WTC11 (cell line): ENCODE measurements around the gene TNS3. TPM values are rescaled to one million over a fixed set of nuclear protein-coding genes. Genes with fewer than 3 reads are reported as not detected.

Experiments used
- ATAC-seq: fragments of 200-7000 bp; cut with Tn5 transposase; 2 replicates; pipeline ENCODE4 v1.10.0; 2021; ENCODE audit warnings: mild to moderate bottlenecking, moderate library complexity
- CTCF ChIA-PET: fragments of 300-600 bp; sonication (Branson Sonifier 250); formaldehyde crosslinking; loops from one replicate; lab custom pipeline; 2021; ENCODE audit warnings: antibody characterized with exemption; lab: Charles Lee
- POLR2A ChIA-PET: fragments of 350-600 bp; sonication (Branson Sonifier 250); formaldehyde crosslinking; loops from one replicate; lab custom pipeline; 2021; ENCODE audit warnings: antibody characterized with exemption; lab: Charles Lee
- DNase-seq: peaks from one replicate; pipeline ENCODE4 v3.0.0; 2021; ENCODE audit warnings: low spot score
- H3K27ac Mint-ChIP-seq: 2 replicates; pipeline ENCODE4 v1.8.0; 2021; ENCODE audit warnings: mixed read lengths
- H3K27me3 Mint-ChIP-seq: 2 replicates; pipeline ENCODE4 v1.8.0; 2021; ENCODE audit warnings: low read depth, mild to moderate bottlenecking, moderate library complexity, mixed read lengths
- H3K36me3 Mint-ChIP-seq: 2 replicates; pipeline ENCODE4 v1.8.0; 2021; ENCODE audit warnings: mixed read lengths
- H3K4me1 Mint-ChIP-seq: 2 replicates; pipeline ENCODE4 v1.8.0; 2022; ENCODE audit warnings: mixed read lengths
- H3K4me3 Mint-ChIP-seq: 2 replicates; pipeline ENCODE4 v1.8.0; 2021; ENCODE audit warnings: mild to moderate bottlenecking, moderate library complexity, mixed read lengths
- H3K9me3 Mint-ChIP-seq: 2 replicates; pipeline ENCODE4 v1.8.0; 2021; ENCODE audit warnings: mixed read lengths
- ELF4 ChIP-seq: sonication (generic); formaldehyde crosslinking; IDR thresholded peaks from 2 replicates; pipeline ENCODE4 v1.8.1; 2022; ENCODE audit warnings: low read depth, mild to moderate bottlenecking, moderate library complexity, missing genetic modification reagents
- EMX1 ChIP-seq: fragments of 250-450 bp; sonication (Bioruptor Pico); IDR thresholded peaks from 2 replicates; pipeline ENCODE4 v1.8.0; 2021; ENCODE audit warnings: mild to moderate bottlenecking
- HMGA2 ChIP-seq: fragments of 250-450 bp; sonication (Bioruptor Pico); IDR thresholded peaks from 2 replicates; pipeline ENCODE4 v1.4.0; 2021; ENCODE audit warnings: mild to moderate bottlenecking, moderate library complexity
- NR2C2 ChIP-seq: sonication (generic); formaldehyde crosslinking; IDR thresholded peaks from 2 replicates; pipeline ENCODE4 v1.8.0; 2022; ENCODE audit warnings: mild to moderate bottlenecking, missing genetic modification reagents
- OVOL2 ChIP-seq: fragments of 250-450 bp; sonication (Bioruptor Pico); IDR thresholded peaks from 2 replicates; pipeline ENCODE4 v1.9.0; 2021; ENCODE audit warnings: mild to moderate bottlenecking, borderline replicate concordance
- SOX15 ChIP-seq: fragments of 250-450 bp; sonication (Bioruptor Pico); IDR thresholded peaks from 2 replicates; pipeline ENCODE4 v1.9.0; 2021; ENCODE audit warnings: mild to moderate bottlenecking
- TEAD4 ChIP-seq: sonication (generic); formaldehyde crosslinking; IDR thresholded peaks from 2 replicates; pipeline ENCODE4 v1.8.0; 2022; ENCODE audit warnings: mild to moderate bottlenecking, missing genetic modification reagents
- ZNF138 ChIP-seq: sonication (generic); formaldehyde crosslinking; conservative IDR thresholded peaks from 2 replicates; pipeline ENCODE4 v1.8.1; 2022; ENCODE audit warnings: mild to moderate bottlenecking, moderate library complexity, missing genetic modification reagents
- ZNF263 ChIP-seq: sonication (generic); formaldehyde crosslinking; IDR thresholded peaks from 2 replicates; pipeline ENCODE4 v1.8.1; 2022; ENCODE audit warnings: low read depth, mild to moderate bottlenecking, moderate library complexity, missing genetic modification reagents
- ZNF423 ChIP-seq: fragments of 250-450 bp; sonication (Bioruptor Pico); IDR thresholded peaks from 2 replicates; pipeline ENCODE4 v2.1.2; 2022; ENCODE audit warnings: mild to moderate bottlenecking, moderate library complexity
- total RNA-seq: library from RNA; stranded (reverse); gene quantifications from 3 replicates; pipeline ENCODE4 v1.2.3, GENCODE V29; 2021
- TF ChIP-seq, protein P1 (sequence below): sonication (generic); formaldehyde crosslinking; IDR thresholded peaks from 2 replicates; pipeline ENCODE4 v1.8.1; 2022; ENCODE audit warnings: low read depth, missing genetic modification reagents, borderline replicate concordance
- TF ChIP-seq, protein P2 (sequence below): sonication (generic); formaldehyde crosslinking; IDR thresholded peaks from 2 replicates; pipeline ENCODE4 v1.8.0; 2023; ENCODE audit warnings: mild to moderate bottlenecking, missing genetic modification reagents
- TF ChIP-seq, protein P3 (sequence below): sonication (generic); formaldehyde crosslinking; IDR thresholded peaks from 2 replicates; pipeline ENCODE4 v1.8.1; 2022; ENCODE audit warnings: mild to moderate bottlenecking, missing genetic modification reagents, moderate library complexity, borderline replicate concordance
- TF ChIP-seq, protein P4 (sequence below): sonication (generic); formaldehyde crosslinking; IDR thresholded peaks from 2 replicates; pipeline ENCODE4 v1.8.1; 2023; ENCODE audit warnings: mild to moderate bottlenecking, missing genetic modification reagents, moderate library complexity
- TF ChIP-seq, protein P5 (sequence below): fragments of 200-600 bp; IDR thresholded peaks from 2 replicates; pipeline ENCODE4 v1.8.0; 2022; ENCODE audit warnings: antibody characterized with exemption
- TF ChIP-seq, protein P6 (sequence below): sonication (generic); formaldehyde crosslinking; IDR thresholded peaks from 2 replicates; pipeline ENCODE4 v1.8.1; 2023; ENCODE audit warnings: mild to moderate bottlenecking, missing genetic modification reagents, moderate library complexity

Gene TNS3
- total RNA-seq, 1 experiment from 2014 or later, result 37.7 TPM

DNA sequence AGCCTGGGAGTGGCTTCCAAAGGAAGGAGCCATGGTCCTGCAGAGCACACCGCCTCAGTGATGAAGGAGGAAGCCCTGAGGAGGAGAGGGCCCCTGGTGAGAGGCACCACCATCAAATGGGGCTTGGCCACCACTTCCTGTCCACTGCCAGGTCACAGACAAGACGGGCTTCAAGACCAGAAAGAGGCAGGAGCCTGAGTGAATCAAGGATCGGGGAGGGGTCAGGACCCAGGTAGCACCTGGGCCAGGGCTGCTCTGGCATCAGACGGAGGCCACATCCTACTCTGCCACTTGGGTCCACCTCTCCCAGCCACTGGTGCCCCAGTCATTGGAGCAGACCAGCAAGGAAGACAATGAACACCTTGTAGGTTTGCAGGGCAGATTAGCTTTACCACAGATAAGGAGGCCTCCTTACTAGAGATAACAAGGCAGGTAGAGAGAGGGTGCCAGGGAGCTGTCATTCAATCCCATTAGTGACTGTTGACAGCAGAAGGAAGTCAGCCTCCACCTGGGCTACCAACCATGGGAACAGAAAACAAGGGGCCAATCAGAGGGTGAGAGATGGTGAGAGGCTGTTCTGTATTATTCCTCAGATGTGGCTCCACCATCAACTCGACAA is 143.4 kb downstream of the TNS3 start (continued):
- TF ChIP-seq, protein P1, sequence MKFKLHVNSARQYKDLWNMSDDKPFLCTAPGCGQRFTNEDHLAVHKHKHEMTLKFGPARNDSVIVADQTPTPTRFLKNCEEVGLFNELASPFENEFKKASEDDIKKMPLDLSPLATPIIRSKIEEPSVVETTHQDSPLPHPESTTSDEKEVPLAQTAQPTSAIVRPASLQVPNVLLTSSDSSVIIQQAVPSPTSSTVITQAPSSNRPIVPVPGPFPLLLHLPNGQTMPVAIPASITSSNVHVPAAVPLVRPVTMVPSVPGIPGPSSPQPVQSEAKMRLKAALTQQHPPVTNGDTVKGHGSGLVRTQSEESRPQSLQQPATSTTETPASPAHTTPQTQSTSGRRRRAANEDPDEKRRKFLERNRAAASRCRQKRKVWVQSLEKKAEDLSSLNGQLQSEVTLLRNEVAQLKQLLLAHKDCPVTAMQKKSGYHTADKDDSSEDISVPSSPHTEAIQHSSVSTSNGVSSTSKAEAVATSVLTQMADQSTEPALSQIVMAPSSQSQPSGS (CRISPR knock-in tag), result no peak
- TF ChIP-seq, protein P2, sequence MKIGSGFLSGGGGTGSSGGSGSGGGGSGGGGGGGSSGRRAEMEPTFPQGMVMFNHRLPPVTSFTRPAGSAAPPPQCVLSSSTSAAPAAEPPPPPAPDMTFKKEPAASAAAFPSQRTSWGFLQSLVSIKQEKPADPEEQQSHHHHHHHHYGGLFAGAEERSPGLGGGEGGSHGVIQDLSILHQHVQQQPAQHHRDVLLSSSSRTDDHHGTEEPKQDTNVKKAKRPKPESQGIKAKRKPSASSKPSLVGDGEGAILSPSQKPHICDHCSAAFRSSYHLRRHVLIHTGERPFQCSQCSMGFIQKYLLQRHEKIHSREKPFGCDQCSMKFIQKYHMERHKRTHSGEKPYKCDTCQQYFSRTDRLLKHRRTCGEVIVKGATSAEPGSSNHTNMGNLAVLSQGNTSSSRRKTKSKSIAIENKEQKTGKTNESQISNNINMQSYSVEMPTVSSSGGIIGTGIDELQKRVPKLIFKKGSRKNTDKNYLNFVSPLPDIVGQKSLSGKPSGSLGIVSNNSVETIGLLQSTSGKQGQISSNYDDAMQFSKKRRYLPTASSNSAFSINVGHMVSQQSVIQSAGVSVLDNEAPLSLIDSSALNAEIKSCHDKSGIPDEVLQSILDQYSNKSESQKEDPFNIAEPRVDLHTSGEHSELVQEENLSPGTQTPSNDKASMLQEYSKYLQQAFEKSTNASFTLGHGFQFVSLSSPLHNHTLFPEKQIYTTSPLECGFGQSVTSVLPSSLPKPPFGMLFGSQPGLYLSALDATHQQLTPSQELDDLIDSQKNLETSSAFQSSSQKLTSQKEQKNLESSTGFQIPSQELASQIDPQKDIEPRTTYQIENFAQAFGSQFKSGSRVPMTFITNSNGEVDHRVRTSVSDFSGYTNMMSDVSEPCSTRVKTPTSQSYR, result no peak
- TF ChIP-seq NR2C2 (CRISPR knock-in tag) (no peak), ZNF423 (CRISPR knock-in tag) (no peak), OVOL2 (no peak)
- TF ChIP-seq, protein P3, sequence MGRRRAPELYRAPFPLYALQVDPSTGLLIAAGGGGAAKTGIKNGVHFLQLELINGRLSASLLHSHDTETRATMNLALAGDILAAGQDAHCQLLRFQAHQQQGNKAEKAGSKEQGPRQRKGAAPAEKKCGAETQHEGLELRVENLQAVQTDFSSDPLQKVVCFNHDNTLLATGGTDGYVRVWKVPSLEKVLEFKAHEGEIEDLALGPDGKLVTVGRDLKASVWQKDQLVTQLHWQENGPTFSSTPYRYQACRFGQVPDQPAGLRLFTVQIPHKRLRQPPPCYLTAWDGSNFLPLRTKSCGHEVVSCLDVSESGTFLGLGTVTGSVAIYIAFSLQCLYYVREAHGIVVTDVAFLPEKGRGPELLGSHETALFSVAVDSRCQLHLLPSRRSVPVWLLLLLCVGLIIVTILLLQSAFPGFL (CRISPR knock-in tag), result no peak
- TF ChIP-seq, protein P4, sequence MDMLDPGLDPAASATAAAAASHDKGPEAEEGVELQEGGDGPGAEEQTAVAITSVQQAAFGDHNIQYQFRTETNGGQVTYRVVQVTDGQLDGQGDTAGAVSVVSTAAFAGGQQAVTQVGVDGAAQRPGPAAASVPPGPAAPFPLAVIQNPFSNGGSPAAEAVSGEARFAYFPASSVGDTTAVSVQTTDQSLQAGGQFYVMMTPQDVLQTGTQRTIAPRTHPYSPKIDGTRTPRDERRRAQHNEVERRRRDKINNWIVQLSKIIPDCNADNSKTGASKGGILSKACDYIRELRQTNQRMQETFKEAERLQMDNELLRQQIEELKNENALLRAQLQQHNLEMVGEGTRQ, result no peak
- TF ChIP-seq, all 79 proteins: peak for 0

DNA sequence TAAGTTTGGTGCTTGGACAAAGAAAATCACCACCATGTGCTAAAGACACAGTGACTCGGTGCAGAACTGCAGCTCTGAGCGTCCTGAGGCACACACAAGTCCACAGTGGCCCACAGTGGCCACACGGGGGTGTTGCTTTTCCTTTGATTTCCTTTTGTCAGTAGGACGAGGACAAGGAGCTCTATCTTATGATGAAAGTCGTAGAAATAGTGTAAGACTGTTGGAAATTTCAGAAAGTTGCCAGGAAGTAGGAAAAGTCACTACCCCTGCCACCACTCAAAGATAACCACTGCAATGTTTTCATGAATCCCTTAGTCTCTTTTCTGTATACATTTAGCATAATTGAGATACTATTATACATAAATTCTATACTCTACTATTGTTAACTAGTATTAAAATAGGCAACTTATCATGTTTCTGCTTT is 146.0 kb downstream of the TNS3 start:
- no peak for TF ChIP-seq NR2C2 (CRISPR knock-in tag)
- no peak for TF ChIP-seq SOX15
- TF ChIP-seq, protein P5, sequence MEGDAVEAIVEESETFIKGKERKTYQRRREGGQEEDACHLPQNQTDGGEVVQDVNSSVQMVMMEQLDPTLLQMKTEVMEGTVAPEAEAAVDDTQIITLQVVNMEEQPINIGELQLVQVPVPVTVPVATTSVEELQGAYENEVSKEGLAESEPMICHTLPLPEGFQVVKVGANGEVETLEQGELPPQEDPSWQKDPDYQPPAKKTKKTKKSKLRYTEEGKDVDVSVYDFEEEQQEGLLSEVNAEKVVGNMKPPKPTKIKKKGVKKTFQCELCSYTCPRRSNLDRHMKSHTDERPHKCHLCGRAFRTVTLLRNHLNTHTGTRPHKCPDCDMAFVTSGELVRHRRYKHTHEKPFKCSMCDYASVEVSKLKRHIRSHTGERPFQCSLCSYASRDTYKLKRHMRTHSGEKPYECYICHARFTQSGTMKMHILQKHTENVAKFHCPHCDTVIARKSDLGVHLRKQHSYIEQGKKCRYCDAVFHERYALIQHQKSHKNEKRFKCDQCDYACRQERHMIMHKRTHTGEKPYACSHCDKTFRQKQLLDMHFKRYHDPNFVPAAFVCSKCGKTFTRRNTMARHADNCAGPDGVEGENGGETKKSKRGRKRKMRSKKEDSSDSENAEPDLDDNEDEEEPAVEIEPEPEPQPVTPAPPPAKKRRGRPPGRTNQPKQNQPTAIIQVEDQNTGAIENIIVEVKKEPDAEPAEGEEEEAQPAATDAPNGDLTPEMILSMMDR, result 0 out of 2 replicates have a peak, but pooled peaks have one; percentile 25
- CTCF ChIA-PET, result interaction anchor here (0.6 to 4.5 kb wide), 42 partner anchors 9 to 386 kb away, joined by 3 to 52 read pairs (median 4); partner anchors contain the start of gene TNS3
- no peak overlapping the region for H3K4me3 Mint-ChIP-seq
- peaks cover 2% of the 10 kb centered on the region; the same call in 1 of the 2 replicates for H3K36me3 Mint-ChIP-seq
- ATAC-seq (peak; percentile 91), DNase-seq (peak; percentile 58)
- no peaks in the 10 kb centered on the region for H3K9me3 Mint-ChIP-seq
- H3K4me1 Mint-ChIP-seq, result no peaks in the 10 kb centered on the region
- H3K27ac Mint-ChIP-seq, result peak overlapping the region; percentile 45; the same call in 1 of the 2 replicates
- H3K27me3 Mint-ChIP-seq, result no peaks in the 10 kb centered on the region
- POLR2A ChIA-PET, result no interaction called here

DNA sequence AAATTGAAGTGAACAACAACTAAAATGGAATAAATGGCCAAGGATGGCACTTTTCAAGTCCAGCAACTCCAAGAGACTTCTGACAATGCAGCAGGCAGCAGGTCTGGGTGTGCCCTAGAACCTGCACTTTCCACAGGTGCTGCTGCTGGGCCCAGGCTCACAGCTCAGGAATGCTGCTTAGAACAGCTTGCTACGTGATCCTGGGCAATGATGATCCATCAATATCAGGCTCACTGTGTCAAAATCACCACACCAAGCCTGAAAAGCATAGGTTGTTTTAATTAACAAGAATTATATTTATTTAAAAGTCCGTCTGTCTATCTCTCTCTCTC is 148.4 kb downstream of the TNS3 start:
- H3K4me1 Mint-ChIP-seq, result no peaks in the 10 kb centered on the region
- no peaks in the 10 kb centered on the region; the same call in 1 of the 2 replicates for H3K36me3 Mint-ChIP-seq
- no peaks in the 10 kb centered on the region for H3K27me3 Mint-ChIP-seq
- H3K27ac Mint-ChIP-seq, result no peak overlapping the region
- no peak for TF ChIP-seq TEAD4 (CRISPR knock-in tag)
- TF ChIP-seq, protein P6, sequence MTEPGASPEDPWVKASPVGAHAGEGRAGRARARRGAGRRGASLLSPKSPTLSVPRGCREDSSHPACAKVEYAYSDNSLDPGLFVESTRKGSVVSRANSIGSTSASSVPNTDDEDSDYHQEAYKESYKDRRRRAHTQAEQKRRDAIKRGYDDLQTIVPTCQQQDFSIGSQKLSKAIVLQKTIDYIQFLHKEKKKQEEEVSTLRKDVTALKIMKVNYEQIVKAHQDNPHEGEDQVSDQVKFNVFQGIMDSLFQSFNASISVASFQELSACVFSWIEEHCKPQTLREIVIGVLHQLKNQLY (CRISPR knock-in tag), result no peak
- TF ChIP-seq, protein P5, result no peak
- TF ChIP-seq ZNF423 (CRISPR knock-in tag), result no peak
- no peak for TF ChIP-seq OVOL2
- TF ChIP-seq ZNF263, result no peak
- TF ChIP-seq EMX1 (CRISPR knock-in tag), result no peak
- TF ChIP-seq ELF4 (CRISPR knock-in tag), result no peak
- no peak for TF ChIP-seq ZNF138 (CRISPR knock-in tag)
- TF ChIP-seq HMGA2, result no peak
- TF ChIP-seq, all 79 proteins: peak for 0
- no peaks in the 10 kb centered on the region for H3K9me3 Mint-ChIP-seq
- CTCF ChIA-PET, result interaction anchor here (0.8 to 4.5 kb wide), 2 partner anchors 133 to 167 kb away, joined by 4 to 52 read pairs; no protein-coding TSS in a partner anchor
- ATAC-seq (no peak), DNase-seq (no peak)
- POLR2A ChIA-PET, result no interaction called here
- no peak overlapping the region for H3K4me3 Mint-ChIP-seq
